Right hindlimb (tissue), 1 donor: Measurements from ENCODE around the gene CEP85.

Experiments used
- DNase-seq: peaks from one replicate; pipeline ENCODE4 v3.0.0-alpha.2; 2018

CEP85 gene, protein sequence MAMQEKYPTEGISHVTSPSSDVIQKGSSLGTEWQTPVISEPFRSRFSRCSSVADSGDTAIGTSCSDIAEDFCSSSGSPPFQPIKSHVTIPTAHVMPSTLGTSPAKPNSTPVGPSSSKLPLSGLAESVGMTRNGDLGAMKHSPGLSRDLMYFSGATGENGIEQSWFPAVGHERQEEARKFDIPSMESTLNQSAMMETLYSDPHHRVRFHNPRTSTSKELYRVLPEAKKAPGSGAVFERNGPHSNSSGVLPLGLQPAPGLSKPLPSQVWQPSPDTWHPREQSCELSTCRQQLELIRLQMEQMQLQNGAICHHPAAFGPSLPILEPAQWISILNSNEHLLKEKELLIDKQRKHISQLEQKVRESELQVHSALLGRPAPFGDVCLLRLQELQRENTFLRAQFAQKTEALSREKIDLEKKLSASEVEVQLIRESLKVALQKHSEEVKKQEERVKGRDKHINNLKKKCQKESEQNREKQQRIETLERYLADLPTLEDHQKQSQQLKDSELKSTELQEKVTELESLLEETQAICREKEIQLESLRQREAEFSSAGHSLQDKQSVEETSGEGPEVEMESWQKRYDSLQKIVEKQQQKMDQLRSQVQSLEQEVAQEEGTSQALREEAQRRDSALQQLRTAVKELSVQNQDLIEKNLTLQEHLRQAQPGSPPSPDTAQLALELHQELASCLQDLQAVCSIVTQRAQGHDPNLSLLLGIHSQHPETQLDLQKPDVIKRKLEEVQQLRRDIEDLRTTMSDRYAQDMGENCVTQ

DNA sequence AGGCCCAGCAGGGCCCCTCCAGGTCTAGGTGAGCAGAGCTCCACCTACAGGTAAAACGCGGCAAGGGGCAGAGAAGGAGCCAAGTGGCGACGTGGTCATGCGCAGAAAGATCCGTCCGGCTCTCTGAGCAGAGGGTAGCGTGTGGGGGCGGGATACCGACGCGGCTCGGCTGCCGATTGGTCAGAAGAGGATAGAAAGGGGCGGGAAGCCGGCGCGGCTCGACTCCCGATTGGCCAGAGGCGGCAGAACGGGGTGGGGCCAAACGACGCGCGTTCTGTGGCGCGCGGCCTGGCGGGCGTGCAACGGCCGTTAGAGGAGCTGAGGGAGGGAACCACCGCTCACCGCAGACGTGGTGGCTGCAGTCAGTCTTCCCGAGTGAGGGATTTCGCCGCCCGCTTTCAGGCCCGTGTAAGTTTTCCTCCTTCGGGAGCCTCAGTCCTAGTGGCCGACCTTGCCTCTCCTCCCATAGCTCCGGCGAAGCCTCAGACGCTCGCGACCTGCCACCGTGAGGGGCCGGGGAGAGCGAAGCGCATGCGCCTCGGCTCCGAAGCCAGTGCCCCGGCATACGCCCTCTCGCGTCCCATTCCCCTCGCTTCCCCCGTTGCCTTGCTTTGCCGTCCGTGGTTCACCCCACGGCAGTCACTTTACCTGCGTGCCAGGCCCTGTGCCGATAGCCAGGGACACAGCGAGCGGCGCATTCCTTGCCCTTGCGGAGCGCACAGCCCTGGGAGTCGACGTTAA is at the start of gene CEP85:
CEP85 (plus strand) TSS at position 298 of the 741 bp plus-strand sequence. CDS start 5,584 bp downstream, outside the sequence.
- peak; percentile 98 for DNase-seq

DNA sequence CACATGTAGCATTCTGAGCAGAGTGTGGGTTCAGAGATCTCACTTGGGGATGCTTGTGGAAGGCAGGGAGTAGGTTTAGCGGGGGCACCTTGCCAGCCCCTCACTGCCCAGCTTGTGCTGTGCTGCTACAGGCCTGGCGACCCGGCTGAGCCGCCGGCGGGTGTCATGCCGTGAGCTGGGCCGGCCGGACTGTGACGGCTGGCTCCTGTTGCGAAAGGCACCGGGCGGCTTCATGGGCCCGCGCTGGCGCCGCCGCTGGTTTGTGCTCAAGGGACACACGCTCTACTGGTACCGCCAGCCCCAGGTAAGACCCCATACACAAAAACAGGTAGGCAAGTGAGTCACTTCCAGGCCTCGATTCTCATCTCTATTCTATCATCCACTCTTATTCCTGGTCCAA is 49.1 kb upstream of the CEP85 start:
- DNase-seq, result no peak

GRCh38 chr1:26187882-26188281 is 46.1 kb upstream of the CEP85 start:
- DNase-seq, result no peak

DNA sequence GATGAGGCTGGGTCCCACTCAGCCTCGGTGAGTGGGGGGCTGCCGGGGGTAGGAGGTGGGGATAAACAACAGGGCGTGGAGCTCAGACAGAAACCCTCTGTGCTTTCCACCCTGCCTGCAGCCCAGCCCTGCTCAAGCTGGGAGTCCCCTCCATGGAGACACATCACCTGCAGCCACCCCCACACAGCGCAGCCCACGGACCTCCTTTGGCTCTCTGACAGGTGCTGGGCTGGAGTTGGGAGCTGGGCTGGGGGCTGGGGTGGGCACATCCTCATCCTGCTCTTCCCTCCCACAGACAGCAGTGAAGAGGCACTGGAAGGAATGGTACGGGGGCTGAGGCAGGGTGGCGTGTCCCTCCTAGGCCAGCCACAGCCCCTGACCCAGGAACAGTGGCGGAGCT is 45.5 kb upstream of the CEP85 start:
- DNase-seq, result no peak

DNA sequence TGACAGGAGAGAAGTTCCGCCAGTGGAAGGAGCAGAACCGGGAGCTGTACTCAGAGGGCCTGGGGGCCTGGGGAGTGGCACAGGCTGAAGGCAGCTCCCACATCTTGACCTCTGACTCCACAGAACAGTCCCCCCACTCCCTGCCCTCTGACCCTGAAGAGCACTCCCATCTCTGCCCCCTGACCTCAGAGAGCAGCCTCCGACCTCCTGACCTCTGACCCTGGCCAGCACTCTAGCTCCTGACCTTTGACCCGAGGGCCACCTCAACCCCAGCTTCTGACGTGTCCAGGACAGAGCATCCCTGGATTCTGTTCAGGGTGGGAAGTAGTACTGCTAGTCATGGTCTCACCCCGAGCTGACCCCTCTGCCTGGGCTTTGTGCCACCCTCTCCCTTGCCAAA is 44.7 kb upstream of the CEP85 start:
- no peak for DNase-seq

- no peak for DNase-seq
Measured at GRCh38 chr1:26189751-26190275, 44.2 kb upstream of the CEP85 start.

DNA sequence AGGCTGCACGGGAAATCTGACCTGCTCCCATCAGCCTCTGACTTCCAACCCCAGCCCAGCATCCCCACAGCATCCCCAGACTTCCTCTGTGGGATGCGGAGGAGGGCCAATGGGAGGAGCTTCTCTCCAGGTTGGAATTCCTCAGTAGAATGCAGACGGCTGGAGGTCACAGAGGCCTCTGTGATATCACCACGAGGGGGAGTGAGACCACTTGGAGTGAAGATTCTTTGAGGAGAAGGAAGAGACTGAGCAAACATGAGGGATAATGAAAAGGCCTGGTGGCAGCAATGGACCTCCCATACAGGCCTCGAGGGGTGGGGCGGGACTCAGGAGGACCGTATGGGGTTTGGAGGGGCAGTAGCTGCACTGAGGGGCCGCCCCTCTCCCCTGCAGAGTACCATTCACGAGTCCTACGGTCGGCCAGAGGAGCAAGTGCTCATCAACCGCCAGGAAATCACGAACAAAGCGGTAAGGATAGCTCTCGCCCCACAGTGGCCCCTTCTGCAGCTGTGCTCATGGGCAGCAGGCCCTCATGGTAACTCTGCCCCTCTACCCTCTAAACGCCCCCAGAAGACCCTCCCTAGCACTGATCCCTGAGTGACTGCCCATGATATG is 43.5 kb upstream of the CEP85 start, which contains the start of gene CATSPER4:
CATSPER4 (plus strand) TSS at position 230 of the 615 bp plus-strand sequence; CDS start at position 256, 26 bp downstream.
- DNase-seq, result no peak

DNA sequence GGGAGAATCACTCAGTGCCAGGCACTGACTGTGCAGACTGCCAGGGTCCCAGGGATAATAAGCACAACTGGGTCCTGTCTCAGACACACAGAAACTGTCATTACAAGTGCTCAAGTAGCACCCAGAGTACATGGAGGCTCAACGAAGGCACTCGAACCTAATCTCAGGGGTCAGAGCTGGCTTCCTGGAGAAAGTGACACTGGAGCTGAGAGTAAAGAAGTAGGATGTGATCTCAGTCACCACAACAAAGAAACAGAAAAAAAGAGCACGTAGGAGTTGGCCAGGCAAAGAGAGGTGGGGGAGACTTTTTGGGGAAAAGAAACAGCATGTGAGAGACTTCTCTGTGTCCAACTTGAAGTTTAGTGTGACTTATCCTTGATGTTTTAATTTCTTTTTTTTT is 42.3 kb upstream of the CEP85 start:
- no peak for DNase-seq

DNA sequence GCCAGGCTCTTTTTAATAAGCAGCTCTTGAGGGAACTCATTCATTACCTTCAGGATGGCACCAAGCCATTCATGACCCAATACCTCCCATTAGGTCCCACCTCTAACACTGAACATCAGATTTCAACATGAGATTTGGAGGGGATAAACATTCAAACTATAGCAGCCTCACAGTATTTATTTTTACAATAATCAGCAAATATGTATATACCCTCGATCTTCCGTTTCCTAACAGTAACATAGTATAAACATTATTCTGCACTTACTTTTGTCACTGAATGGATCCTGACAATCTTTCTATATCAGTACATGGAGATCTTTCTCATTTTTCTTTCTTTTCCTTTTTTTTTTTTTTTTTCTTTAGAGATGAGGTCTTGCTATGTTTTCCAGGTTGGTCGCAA is 38.2 kb upstream of the CEP85 start:
- DNase-seq, result no peak

DNA sequence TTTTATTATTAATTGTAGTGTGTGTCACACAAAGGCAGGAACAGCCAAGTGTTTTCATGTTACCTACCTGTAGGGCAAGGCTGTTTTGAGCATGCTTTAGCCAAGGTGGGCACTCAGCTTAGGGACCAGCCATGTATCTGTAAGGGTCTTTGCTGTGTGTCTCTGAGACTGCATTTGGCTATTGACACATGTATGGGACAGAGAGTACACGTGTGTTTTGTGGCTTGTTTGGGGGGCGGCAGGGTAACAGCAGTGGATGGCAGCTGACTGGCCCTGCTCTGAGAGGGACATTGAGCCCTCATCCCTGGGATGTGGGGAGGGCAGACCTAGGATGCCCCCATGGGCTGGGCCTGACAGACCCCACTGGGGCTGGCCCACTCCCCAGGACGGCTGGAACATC is 36.7 kb upstream of the CEP85 start:
- DNase-seq, result no peak

- no peak for DNase-seq
Measured at GRCh38 chr1:26197813-26198212, 36.2 kb upstream of the CEP85 start.

- DNase-seq, result no peak
Measured at GRCh38 chr1:26200413-26200812, 33.6 kb upstream of the CEP85 start.

GRCh38 chr1:26203642-26204318 is 30.2 kb upstream of the CEP85 start:
- no peak for DNase-seq

DNA sequence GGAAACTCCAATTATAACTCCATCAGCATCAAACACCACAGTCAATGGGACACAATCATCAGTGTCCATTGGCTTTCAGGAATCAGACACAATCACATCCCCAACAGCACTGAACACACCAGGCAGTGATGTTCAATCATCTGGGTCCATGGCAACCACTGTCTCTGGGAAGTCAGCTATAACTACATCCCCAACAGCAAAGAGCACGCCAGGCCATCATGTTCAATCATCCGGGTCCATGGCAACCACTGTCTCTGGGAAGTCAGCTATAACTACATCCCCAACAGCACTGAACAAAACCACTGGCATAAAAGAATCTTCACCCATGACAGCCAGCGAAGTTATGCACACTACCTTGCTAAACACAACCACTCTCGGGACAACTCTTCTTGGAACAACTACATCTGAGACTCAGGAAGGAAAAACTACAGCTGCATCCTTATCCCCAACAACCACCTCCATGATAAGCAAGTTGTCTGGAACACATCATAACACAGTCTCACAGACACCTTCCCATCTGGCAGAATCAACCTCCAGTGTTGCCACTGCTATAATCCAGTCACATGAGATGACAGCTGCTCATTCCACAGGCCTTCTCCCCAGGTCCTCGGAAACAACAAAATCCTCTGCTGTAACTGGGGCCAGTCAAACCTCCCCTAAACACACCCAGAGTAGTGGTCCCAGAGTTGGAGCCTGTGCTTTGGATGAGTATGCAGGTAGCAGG is 23.7 kb upstream of the CEP85 start:
- DNase-seq, result no peak

GRCh38 chr1:26212726-26213125 is 21.3 kb upstream of the CEP85 start:
- no peak for DNase-seq

DNA sequence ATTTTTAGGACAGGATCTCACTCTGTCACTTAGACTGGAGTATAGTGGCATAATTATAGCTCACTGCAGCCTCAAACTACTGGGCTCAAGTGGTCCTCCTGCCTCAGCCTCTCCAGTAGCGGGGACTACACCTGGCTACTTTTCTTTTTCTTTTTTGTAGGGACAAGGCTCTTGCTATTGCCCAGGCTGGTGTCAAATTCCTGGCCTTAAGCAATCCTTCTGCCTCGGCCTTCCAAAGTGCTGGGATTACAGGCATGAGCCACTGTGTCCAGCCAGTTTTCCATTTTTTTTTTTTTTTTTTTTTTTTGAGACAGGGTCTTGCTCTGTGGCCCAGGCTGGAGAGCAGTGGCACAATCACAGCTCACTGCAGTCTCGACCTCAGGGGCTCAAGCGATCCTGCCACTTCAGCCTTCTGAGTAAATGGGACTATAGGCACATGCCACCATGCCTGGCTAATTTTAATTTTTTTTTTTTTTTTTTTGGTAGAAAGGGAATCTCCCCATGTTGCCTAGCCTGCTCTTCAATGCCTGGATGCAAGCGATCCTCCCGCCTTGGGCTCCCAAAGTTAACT is 20.6 kb upstream of the CEP85 start:
- no peak for DNase-seq

DNA sequence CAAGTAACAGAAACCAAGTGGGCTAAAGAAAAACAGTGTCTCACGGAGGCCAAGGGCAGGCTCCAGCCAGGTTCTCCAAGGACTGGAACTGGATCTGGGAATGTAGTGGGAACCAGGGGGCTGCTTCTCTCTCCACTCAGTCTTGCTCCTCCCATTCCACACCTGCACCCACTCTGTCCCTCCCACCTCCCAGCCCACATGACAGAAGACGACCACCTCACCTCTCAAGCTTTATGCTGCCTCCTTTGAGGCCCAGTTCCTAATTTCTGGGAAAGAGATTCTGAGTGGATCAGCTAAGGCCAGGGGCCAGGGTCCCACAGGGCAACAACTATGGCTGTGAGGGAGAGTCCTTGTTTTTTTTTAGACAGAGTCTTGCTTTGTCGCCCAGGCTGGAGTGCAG is 18.8 kb upstream of the CEP85 start:
- no peak for DNase-seq

DNA sequence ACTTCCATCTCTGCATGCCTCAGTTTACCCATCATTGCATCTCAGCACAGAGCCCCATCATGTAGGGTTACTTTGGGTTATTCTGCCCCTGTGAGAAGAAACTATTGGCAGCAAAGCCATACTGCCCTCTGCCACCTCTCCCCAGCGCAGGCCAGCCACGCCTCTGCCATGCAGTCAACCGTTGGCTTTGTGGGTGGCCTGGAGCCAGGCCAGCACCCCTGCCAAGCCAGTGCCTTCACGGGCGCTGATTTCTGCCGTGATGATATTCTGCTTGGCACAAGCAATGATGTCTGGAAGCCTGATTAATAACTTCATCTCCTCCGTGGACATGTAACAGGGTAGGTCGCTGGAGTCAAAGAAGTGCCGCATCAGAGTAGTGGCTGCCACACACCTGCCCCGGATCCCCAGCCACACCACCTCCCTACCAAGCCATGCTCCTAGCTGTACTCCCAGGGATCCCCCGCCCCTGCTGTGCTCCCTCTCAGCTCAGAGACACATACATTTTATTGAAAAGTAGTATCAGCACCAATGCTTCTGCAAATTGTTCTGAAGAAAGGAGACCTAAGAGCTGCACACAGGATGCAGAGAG is 15.0 kb upstream of the CEP85 start:
- no peak for DNase-seq

DNA sequence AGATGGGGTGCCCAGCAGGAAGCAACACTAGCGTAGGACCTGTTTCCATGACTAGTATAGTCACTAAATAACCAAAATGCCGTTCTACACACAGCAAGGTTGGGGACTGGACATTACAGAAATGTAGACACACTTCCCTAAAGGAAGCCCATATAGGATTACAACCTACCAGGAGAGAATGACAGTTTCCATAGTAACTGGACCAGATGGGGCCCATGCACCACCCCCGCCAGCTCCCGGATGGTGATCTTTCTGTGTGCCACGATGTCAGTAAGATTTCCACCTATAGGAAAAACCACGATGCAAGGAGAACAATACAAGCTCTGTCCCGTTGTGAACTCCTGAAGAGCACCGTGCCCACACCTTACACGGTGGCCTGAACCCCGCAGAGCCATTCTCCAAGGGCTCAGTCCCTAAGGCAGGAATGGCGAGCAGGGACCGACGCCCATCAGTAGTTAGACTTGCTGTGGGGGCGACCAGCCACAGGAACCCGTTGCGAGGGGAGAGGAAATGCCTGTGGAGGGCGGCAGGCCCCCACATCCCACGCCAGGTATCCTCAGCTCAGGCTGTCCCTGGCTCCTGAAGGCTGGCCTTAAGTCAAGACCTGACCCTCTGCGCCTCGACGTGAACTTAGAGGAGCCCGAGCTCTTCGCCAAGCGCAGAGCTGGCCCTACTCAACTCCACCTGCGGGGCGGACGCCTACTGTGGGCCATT is 13.6 kb upstream of the CEP85 start:
- no peak for DNase-seq

DNA sequence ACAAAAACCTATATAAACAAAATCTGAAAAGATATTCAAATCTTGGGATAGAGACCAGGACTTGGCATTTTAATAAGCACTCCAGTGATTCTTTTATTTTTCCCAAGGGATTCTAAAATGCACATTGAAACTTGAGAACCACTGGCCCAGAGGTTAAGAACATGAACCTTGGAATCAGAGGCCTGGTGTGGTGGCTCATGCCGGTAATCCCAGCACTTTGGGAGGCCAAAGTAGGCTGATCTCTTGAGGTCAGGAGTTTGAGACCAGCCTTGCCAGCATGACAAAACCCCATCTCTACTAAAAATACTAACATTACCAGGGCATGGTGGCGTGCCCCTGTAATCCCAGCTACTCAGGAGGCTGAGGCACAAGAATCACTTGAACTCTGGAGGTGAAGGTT is 12.9 kb upstream of the CEP85 start:
- DNase-seq, result no peak
